Muscle of leg (tissue), 11 donors: ENCODE measurements around the gene SDK1. TPM values are rescaled to one million over a fixed set of nuclear protein-coding genes. Genes with fewer than 3 reads are reported as not detected.

Experiments used
- DNase-seq: peaks from one replicate; pipeline ENCODE4 v3.0.0; 2013
- H3K27ac ChIP-seq: one replicate; pipeline ENCODE4 v1.5.1; 2013; ENCODE audit warnings: mild to moderate bottlenecking, low read length, control low read depth
- H3K27me3 ChIP-seq: one replicate; pipeline ENCODE4 v1.6.1; 2013; ENCODE audit warnings: low read length; ENCODE audit not compliant: control insufficient read depth, insufficient read depth
- H3K36me3 ChIP-seq: one replicate; pipeline ENCODE4 v1.6.1; 2013; ENCODE audit warnings: low read length; ENCODE audit not compliant: control insufficient read depth, insufficient read depth
- H3K4me1 ChIP-seq: one replicate; pipeline ENCODE4 v1.6.1; 2013; ENCODE audit warnings: low read length; ENCODE audit not compliant: control insufficient read depth, insufficient read depth
- H3K4me3 ChIP-seq: one replicate; pipeline ENCODE4 v1.5.1; 2013; ENCODE audit warnings: low read length, control low read depth
- H3K9me3 ChIP-seq: replicated peaks from 2 replicates; pipeline ENCODE4 v1.6.1; 2013; ENCODE audit warnings: low read depth, low read length; ENCODE audit not compliant: control insufficient read depth
- WGBS: methylation state at CpG from one replicate; pipeline ENCODE4 v1.1.5; 2013; ENCODE audit warnings: missing lambda C conversion rate; ENCODE audit not compliant: insufficient coverage; 5-methylcytosine and 5-hydroxymethylcytosine counted together
- polyA plus RNA-seq, 8 donors: library from polyadenylated mRNA; unstranded; fragments of 120-200 nt; gene quantifications; one replicate each; pipeline versions ENCODE4 v1.2.1 to v1.2.3, GENCODE V29; 2013; ENCODE audit warnings: inconsistent platforms in 1 of 8, low replicate concordance in 1 of 8; ENCODE audit not compliant: insufficient read length in 8 of 8, insufficient read depth in 1 of 8
- total RNA-seq: library from RNA; stranded (reverse); fragments of 120-200 nt; gene quantifications from one replicate; pipeline ENCODE4 v1.2.4, GENCODE V29; 2013

SDK1 gene
- total and polyA plus RNA-seq, 9 donors: 2.3 to 6.4 (median 3.6) TPM

- H3K9me3 ChIP-seq: no peaks in the 10 kb centered on the region
- H3K36me3 ChIP-seq: no peaks in the 10 kb centered on the region
- 71% methylated on average over 5 of the region's 9 CpGs for WGBS
- peaks cover 14% of the 10 kb centered on the region for H3K27me3 ChIP-seq
- no peak for DNase-seq
- H3K4me3 ChIP-seq: no peak overlapping the region
- H3K27ac ChIP-seq: no peak overlapping the region
- no peaks in the 10 kb centered on the region for H3K4me1 ChIP-seq
Measured at GRCh38 chr7:4269086-4269485, 968.0 kb downstream of the SDK1 start.

- Histone ChIP-seq H3K27me3 (peaks cover 11% of the 10 kb centered on the region), H3K4me1 (no peaks in the 10 kb centered on the region), H3K9me3 (peaks cover 4% of the 10 kb centered on the region), H3K27ac (no peak overlapping the region), H3K36me3 (no peaks in the 10 kb centered on the region), H3K4me3 (no peak overlapping the region)
- 83% methylated on average over 11 of the region's 11 CpGs for WGBS
- DNase-seq: no peak
Measured at GRCh38 chr7:4269746-4270145, 968.7 kb downstream of the SDK1 start.

- H3K27ac ChIP-seq: no peak overlapping the region
- no peaks in the 10 kb centered on the region for H3K4me1 ChIP-seq
- H3K4me3 ChIP-seq: no peak overlapping the region
- H3K27me3 ChIP-seq: peaks cover 11% of the 10 kb centered on the region
- H3K36me3 ChIP-seq: no peaks in the 10 kb centered on the region
- DNase-seq: no peak
- peaks cover 4% of the 10 kb centered on the region for H3K9me3 ChIP-seq
- WGBS: 88% methylated on average over 3 of the region's 12 CpGs
Measured at GRCh38 chr7:4270268-4270667, 969.2 kb downstream of the SDK1 start.

GRCh38 chr7:4270941-4271715 lies 970.1 kb downstream of the SDK1 start:
- Histone ChIP-seq H3K36me3 (no peaks in the 10 kb centered on the region), H3K27ac (no peak overlapping the region), H3K4me1 (no peaks in the 10 kb centered on the region), H3K4me3 (no peak overlapping the region), H3K9me3 (peaks cover 4% of the 10 kb centered on the region), H3K27me3 (peaks cover 6% of the 10 kb centered on the region)
- DNase-seq: no peak
- 74% methylated on average over 12 of the region's 13 CpGs for WGBS

GRCh38 chr7:4271716-4272015 lies 970.6 kb downstream of the SDK1 start:
- Histone ChIP-seq H3K27me3 (peaks cover 6% of the 10 kb centered on the region), H3K4me3 (no peak overlapping the region), H3K27ac (no peak overlapping the region), H3K4me1 (no peaks in the 10 kb centered on the region), H3K9me3 (peaks cover 4% of the 10 kb centered on the region), H3K36me3 (no peaks in the 10 kb centered on the region)
- no peak for DNase-seq
- WGBS: 84% methylated on average over 5 of the region's 10 CpGs

GRCh38 chr7:4272141-4272540 lies 971.1 kb downstream of the SDK1 start:
- Histone ChIP-seq H3K4me1 (no peaks in the 10 kb centered on the region), H3K36me3 (no peaks in the 10 kb centered on the region), H3K9me3 (peaks cover 4% of the 10 kb centered on the region), H3K27ac (no peak overlapping the region), H3K4me3 (no peak overlapping the region), H3K27me3 (peaks cover 3% of the 10 kb centered on the region)
- DNase-seq: no peak
- WGBS: 89% methylated on average over 12 of the region's 16 CpGs

GRCh38 chr7:4273566-4274230 lies 972.6 kb downstream of the SDK1 start:
- WGBS: 59% methylated on average over 3 of the region's 9 CpGs
- Histone ChIP-seq H3K36me3 (no peaks in the 10 kb centered on the region), H3K27me3 (no peaks in the 10 kb centered on the region), H3K27ac (no peak overlapping the region), H3K9me3 (peaks cover 4% of the 10 kb centered on the region), H3K4me1 (no peaks in the 10 kb centered on the region), H3K4me3 (no peak overlapping the region)
- no peak for DNase-seq

- Histone ChIP-seq H3K27me3 (no peaks in the 10 kb centered on the region), H3K27ac (no peak overlapping the region), H3K36me3 (no peaks in the 10 kb centered on the region), H3K4me1 (no peaks in the 10 kb centered on the region), H3K9me3 (peaks cover 4% of the 10 kb centered on the region), H3K4me3 (no peak overlapping the region)
- DNase-seq: no peak
- 70% methylated on average over 2 of the region's 3 CpGs for WGBS
Measured at GRCh38 chr7:4274286-4274685, 973.2 kb downstream of the SDK1 start.

- Histone ChIP-seq H3K4me1 (no peaks in the 10 kb centered on the region), H3K4me3 (no peak overlapping the region), H3K36me3 (no peaks in the 10 kb centered on the region), H3K27ac (no peak overlapping the region), H3K27me3 (no peaks in the 10 kb centered on the region), H3K9me3 (peaks cover 4% of the 10 kb centered on the region)
- WGBS: 91% methylated on average over 1 of the region's 4 CpGs
- DNase-seq: no peak
Measured at GRCh38 chr7:4277936-4278335, 976.9 kb downstream of the SDK1 start.

- Histone ChIP-seq H3K27me3 (no peaks in the 10 kb centered on the region), H3K27ac (no peak overlapping the region), H3K4me1 (no peaks in the 10 kb centered on the region), H3K36me3 (no peaks in the 10 kb centered on the region), H3K9me3 (peaks cover 4% of the 10 kb centered on the region), H3K4me3 (no peak overlapping the region)
- WGBS: no CpG with 5 or more reads among the region's 3 CpGs
- no peak for DNase-seq
Measured at GRCh38 chr7:4279216-4279615, 978.2 kb downstream of the SDK1 start.
